ENCODE results near the gene ATP6V1G3.

DNA sequence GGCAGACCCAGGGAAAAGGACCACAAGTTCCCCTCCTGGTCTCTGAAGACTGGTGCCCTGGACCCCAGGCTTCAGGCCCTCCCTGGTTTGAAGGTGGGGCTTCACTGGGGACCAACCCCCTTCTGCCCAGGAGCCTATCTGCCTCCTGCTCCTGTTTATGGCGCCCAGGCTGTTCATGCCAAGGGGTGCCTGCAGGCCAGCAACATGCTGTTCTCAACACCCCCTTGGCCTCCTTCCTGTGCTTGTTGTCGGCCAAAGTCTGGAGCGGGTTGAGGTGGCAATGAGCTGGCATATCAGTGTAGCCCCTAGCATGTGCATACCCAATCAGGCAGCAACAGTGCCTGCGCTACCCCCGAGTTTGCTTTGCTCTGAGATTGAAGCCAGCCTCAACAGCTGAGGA, 46.3 kb downstream of the ATP6V1G3 start:
- TF ChIP-seq POLR2A (IDR thresholded peaks at IDR 0.05) (no peak), POLR2AphosphoS5 (IDR thresholded peaks at IDR 0.05) (no peak)
- TF ChIP-seq, protein P1, sequence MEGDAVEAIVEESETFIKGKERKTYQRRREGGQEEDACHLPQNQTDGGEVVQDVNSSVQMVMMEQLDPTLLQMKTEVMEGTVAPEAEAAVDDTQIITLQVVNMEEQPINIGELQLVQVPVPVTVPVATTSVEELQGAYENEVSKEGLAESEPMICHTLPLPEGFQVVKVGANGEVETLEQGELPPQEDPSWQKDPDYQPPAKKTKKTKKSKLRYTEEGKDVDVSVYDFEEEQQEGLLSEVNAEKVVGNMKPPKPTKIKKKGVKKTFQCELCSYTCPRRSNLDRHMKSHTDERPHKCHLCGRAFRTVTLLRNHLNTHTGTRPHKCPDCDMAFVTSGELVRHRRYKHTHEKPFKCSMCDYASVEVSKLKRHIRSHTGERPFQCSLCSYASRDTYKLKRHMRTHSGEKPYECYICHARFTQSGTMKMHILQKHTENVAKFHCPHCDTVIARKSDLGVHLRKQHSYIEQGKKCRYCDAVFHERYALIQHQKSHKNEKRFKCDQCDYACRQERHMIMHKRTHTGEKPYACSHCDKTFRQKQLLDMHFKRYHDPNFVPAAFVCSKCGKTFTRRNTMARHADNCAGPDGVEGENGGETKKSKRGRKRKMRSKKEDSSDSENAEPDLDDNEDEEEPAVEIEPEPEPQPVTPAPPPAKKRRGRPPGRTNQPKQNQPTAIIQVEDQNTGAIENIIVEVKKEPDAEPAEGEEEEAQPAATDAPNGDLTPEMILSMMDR (IDR thresholded peaks at IDR 0.05) = no peak
